Stimulated activated CD4-positive, alpha-beta T cell treated with anti-CD3 and anti-CD28 coated beads, Interleukin-4, amount 100 ng/mL, for 4 hours (primary cell): ENCODE results near the gene EYS.
"Not testable (repeated sequence)": the region's sequence is repeated elsewhere in the genome, so short reads cannot be mapped to it uniquely, and the experiment has no call there.

ENCODE experiments used
- DNase-seq, 2 experiments: peaks; one replicate each; pipeline ENCODE4 v3.0.0-alpha.2; 2020

The EYS gene

DNA sequence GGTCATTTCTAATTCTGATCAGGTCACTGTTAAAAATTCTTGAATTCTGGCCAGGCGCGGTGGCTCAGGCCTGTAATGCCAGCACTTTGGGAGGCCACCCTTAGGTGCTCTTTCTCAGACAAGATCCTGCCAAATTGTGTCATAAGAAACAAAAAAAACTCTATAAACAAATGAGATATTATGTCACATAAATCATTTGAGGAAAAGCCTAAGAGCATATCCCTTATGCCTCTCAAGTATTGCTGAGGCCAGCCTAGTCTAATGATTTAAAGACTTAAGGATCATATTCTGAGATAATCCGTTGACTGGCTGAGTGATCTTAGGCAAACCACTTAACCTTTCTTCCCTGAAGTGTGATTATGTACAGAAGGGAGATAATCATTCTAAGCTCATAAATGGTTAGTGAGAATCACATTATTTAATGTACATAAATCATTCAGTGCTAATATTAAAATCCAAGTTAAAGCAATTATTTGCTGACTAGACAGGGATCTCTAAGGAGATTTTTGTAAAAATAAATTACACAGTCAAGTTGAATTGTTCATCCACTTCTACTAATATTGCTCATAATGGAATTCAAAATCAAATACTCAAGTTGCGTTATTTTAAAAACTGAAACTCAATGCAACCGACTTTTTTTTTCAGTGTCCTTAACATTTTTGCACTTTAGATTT, 1706.1 kb downstream of the EYS start:
- no peak for DNase-seq

GRCh38 chr6:63999613-64000012, 1707.4 kb downstream of the EYS start:
- no peak for DNase-seq

DNA sequence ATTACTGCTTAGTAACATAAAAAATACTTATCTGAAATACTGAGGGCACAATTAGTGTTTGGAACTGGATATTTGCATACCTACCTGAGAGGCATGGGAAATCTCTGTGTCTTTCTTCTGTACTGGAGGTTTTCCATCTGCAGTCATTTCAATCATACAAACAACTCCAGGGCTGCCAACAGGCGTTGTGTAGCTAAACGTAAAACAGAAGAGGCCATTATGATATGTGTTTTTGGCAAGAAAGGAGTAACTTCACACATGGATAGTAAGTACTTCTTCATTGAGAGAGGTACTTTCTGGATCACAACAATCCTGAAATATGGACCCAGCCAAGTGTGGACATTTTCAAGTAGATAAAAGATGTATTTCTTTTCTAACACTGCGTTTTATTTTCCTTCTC, 1708.0 kb downstream of the EYS start:
- no peak for DNase-seq

GRCh38 chr6:63997734-63998133, 1709.3 kb downstream of the EYS start:
- no peak for DNase-seq

DNA sequence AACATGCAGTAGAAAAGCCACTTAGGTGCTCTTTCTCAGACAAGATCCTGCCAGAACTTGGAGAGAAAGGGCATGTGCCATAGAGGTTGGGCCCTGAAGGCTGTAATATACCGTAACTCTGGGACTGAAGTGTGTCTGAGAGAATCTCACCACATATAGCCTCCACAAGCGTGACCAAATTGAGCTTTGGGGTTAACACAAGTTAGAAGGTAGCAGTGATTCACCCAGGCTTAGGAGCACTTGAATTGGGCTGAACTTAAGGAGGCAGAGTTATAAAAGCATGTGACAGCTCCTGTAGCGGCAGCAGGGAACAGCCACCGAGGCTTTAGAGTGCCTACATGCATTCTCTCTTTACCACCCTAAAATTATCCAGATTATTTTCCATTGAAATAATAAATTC, 1709.8 kb downstream of the EYS start:
- DNase-seq: no peak

DNA sequence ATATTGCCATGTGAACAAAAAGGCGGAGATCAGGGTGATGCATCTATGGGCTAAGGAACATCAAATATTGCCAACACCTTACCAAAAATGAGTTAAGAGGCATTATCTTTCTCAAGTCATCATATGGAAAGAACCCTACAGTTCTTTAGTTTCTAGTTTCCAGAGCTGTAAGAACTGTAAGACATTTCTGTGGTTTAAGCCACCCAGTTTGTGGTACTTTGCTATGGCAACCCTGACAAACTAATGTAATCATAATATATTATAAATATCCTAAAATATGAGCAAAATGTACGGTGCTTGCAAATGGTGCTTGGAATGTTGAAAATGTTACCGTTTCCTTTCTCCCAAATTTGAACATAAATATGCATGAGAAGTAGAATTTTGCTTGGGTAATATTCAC, 1721.8 kb downstream of the EYS start:
- DNase-seq: no peak

DNA sequence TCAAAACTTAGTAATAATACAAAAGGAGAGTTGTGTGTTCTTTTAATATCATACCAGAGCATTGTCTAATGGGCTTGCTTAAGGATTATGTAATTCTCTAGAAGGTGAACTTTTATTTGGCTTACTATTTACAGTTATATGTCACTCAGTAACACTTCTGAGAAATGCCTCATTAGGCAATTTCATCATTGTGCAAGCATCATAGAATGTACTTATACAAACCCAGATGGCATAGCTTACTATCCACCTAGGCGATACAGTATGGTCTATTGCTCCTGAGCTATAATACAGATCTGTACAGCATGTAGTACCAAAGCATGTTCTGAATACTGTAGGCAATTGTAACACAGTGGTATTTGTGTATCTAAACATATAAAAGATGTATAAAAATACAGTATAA, 1731.3 kb downstream of the EYS start:
- DNase-seq: no peak

DNA sequence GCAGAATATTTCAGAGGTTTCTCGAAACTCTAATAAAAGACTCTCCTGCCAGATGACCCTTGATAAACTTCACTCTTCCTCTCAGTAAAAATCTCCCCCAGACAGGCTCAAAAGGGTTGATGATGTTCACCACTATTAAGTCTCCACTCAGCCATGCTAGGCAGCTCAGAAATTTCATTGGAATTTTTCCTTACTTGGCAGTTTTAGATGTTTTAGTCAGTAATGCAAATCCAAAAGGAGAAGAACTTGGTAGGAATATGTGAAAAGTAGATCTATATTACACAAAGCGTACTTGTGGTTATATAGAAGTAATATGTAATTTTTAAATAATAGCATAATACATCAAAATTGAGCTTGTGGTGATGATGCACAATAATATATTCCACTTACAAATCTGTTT, 1738.4 kb downstream of the EYS start:
- no peak for DNase-seq

GRCh38 chr6:63964366-63964765, 1742.7 kb downstream of the EYS start:
- no peak for DNase-seq

- DNase-seq: no peak
Observed at GRCh38 chr6:63963769-63964315, 1743.2 kb downstream of the EYS start.

- DNase-seq: not testable (repeated sequence)
Observed at GRCh38 chr6:63953336-63954021, 1753.5 kb downstream of the EYS start.

- no peak for DNase-seq
Observed at GRCh38 chr6:63947792-63948529, 1759.1 kb downstream of the EYS start.

DNA sequence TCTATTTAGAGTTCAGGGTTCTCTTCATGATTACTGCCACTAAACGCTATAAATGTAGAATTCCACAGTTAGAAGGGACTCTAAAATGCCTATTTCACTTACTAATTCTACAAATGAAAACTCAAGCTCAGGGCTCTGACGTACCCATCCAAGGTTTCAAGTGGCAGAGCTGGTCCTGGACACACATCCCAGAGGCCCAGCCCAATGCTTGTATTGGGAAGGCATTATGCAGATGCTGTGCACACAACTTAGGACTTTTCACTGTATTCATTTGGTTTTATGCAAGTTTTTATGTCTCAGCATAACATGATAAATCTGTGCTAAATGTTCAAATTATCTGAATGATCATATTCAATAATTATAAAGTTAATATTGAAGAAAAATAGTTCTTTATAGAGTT, 1761.0 kb downstream of the EYS start:
- no peak for DNase-seq

- no peak for DNase-seq
Observed at GRCh38 chr6:63943826-63944225, 1763.2 kb downstream of the EYS start.

GRCh38 chr6:63941747-63942470, 1765.1 kb downstream of the EYS start:
- DNase-seq: no peak

- DNase-seq: no peak
Observed at GRCh38 chr6:63940056-63940455, 1767.0 kb downstream of the EYS start.

DNA sequence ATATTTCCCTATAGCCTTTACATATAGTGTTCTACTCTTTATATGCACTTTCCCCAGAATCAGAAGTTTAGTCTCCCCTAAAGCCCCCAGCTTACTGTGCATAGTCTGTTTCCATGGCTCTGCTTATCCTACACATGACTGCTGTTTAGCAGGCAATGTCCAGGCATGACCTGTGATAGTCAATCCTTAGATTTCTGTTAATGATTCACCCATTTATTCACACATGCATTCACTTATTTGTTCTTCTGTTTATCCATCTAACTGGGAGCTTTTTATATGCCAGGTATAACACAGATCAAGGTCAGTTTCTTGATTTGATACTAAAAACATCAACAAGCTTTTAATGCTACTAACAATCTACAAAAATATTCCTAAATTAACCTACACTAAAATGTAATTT, 1770.6 kb downstream of the EYS start:
- no peak for DNase-seq

GRCh38 chr6:63935732-63936131, 1771.3 kb downstream of the EYS start:
- DNase-seq: no peak

DNA sequence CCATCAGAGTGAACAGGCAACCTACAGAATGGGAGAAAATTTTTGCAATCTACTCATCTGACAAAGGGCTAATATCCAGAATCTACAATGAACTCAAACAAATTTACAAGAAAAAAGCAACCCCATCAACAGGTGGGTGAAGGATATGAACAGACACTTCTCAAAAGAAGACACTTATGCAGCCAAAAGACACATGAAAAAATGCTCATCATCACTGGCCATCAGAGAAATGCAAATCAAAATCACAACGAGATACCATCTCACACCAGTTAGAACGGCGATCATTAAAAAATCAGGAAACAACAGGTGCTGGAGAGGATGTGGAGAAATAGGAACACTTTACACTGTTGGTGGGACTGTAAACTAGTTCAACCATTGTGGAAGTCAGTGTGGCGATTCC, 1773.1 kb downstream of the EYS start:
- DNase-seq: not testable (repeated sequence)

- no peak for DNase-seq
Observed at GRCh38 chr6:63930848-63931247, 1776.2 kb downstream of the EYS start.

- DNase-seq: no peak
Observed at GRCh38 chr6:63929111-63929510, 1777.9 kb downstream of the EYS start.

DNA sequence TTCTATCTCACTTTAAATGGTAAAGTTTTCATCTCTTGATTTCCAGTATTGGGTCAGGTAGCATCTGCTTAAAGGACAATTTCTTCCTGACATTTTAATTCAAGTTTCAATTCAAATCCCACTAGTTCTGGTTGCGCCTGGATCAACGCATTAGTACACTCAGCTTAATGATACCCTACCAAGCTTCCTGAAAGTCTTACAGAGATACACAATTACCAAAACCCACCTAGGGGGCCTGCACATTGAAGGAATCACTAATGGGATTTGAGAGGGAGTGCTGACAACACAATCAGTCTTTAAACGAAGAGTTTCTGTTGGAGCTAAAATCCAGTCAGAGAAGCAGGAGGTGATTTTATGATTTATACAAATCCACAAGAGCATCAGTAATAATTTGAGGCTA, 1778.4 kb downstream of the EYS start:
- DNase-seq: no peak
